ENCODE measurements around the gene TBC1D4.

TBC1D4 gene

DNA sequence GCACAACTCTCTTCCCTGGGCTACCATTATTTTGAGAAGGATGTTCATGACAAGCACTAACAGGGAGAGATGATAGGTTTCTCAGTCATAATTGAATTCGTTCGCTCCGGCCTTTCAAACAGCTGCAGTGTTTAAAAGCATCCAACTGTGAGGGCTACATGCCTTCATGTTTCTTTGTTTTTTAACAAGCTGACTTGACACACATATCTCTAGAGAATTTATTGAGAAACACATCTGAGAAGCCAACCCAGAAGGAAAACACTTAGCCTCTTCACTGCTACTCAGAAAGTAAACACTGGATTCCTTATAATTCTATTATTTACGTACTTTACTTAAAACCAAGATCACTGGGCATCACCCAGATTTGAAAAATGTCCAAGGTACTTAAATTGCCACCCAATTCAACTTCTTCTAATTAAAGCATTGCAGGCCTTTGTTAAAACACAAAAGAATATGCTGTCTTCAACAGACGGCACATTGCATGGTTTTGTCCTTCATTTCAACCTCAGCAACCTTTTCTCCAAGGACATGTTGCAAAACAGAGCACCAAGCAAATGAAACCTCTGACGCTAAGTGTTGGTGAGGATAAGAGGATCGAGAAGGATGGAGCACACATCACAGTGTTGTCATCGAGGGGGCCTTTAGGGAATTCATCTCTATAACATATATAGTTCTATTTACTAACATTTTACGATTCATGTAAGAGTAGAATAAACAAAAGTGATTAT is 75.8 kb downstream of the TBC1D4 start:
- TF ChIP-seq TAF1 (IDR thresholded peaks at IDR 0.05; ENCODE audit: borderline replicate concordance, insufficient read depth, low read length) (no peak), FOXP2 (optimal IDR thresholded peaks at IDR 0.05; ENCODE audit: borderline replicate concordance, extremely low read depth, extremely low read length, insufficient read depth) (no peak), POLR2AphosphoS5 (IDR thresholded peaks at IDR 0.05; ENCODE audit: low read depth, low read length) (no peak), SIN3A (IDR thresholded peaks at IDR 0.05; ENCODE audit: borderline replicate concordance, insufficient read depth, low read length) (no peak)
- TF ChIP-seq, protein P1, sequence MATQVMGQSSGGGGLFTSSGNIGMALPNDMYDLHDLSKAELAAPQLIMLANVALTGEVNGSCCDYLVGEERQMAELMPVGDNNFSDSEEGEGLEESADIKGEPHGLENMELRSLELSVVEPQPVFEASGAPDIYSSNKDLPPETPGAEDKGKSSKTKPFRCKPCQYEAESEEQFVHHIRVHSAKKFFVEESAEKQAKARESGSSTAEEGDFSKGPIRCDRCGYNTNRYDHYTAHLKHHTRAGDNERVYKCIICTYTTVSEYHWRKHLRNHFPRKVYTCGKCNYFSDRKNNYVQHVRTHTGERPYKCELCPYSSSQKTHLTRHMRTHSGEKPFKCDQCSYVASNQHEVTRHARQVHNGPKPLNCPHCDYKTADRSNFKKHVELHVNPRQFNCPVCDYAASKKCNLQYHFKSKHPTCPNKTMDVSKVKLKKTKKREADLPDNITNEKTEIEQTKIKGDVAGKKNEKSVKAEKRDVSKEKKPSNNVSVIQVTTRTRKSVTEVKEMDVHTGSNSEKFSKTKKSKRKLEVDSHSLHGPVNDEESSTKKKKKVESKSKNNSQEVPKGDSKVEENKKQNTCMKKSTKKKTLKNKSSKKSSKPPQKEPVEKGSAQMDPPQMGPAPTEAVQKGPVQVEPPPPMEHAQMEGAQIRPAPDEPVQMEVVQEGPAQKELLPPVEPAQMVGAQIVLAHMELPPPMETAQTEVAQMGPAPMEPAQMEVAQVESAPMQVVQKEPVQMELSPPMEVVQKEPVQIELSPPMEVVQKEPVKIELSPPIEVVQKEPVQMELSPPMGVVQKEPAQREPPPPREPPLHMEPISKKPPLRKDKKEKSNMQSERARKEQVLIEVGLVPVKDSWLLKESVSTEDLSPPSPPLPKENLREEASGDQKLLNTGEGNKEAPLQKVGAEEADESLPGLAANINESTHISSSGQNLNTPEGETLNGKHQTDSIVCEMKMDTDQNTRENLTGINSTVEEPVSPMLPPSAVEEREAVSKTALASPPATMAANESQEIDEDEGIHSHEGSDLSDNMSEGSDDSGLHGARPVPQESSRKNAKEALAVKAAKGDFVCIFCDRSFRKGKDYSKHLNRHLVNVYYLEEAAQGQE (IDR thresholded peaks at IDR 0.05; ENCODE audit: insufficient read depth in 1 of 2, low read depth in 2 of 2, low read length in 2 of 2) = no peak

DNA sequence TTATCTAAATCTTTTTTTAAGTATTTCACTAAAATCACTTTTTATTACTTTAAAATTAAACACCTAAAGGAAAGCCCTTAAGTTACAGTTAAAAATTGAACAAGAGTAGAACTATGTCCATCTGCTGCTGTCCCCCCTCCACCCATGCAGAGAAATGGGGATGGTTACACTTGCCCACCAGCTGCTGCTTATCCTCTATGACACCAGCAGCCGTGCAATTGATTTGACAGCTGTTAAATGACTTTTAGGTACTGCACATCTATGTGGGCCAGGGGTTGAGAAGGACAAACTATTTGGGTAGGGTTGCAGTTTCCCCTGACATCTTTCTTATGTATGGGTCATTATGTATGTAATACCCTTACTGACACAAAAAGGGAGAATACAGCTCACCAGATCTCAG is 77.2 kb downstream of the TBC1D4 start:
- TF ChIP-seq TAF1 (IDR thresholded peaks at IDR 0.05; ENCODE audit: borderline replicate concordance, insufficient read depth, low read length) (no peak), FOXP2 (optimal IDR thresholded peaks at IDR 0.05; ENCODE audit: borderline replicate concordance, extremely low read depth, extremely low read length, insufficient read depth) (no peak), SIN3A (IDR thresholded peaks at IDR 0.05; ENCODE audit: borderline replicate concordance, insufficient read depth, low read length) (no peak), POLR2AphosphoS5 (IDR thresholded peaks at IDR 0.05; ENCODE audit: low read depth, low read length) (no peak)
- TF ChIP-seq, protein P1 (IDR thresholded peaks at IDR 0.05; ENCODE audit: insufficient read depth in 1 of 2, low read depth in 2 of 2, low read length in 2 of 2) = no peak

- no peak for TF ChIP-seq TAF1 (IDR thresholded peaks at IDR 0.05; ENCODE audit: borderline replicate concordance, insufficient read depth, low read length)
- TF ChIP-seq POLR2AphosphoS5 (IDR thresholded peaks at IDR 0.05; ENCODE audit: low read depth, low read length) = no peak
- no peak for TF ChIP-seq SIN3A (IDR thresholded peaks at IDR 0.05; ENCODE audit: borderline replicate concordance, insufficient read depth, low read length)
- no peak for TF ChIP-seq FOXP2 (optimal IDR thresholded peaks at IDR 0.05; ENCODE audit: borderline replicate concordance, extremely low read depth, extremely low read length, insufficient read depth)
- TF ChIP-seq, protein P1 (IDR thresholded peaks at IDR 0.05; ENCODE audit: insufficient read depth in 1 of 2, low read depth in 2 of 2, low read length in 2 of 2) = no peak
Measured at GRCh38 chr13:75402787-75403186, 79.2 kb downstream of the TBC1D4 start.

DNA sequence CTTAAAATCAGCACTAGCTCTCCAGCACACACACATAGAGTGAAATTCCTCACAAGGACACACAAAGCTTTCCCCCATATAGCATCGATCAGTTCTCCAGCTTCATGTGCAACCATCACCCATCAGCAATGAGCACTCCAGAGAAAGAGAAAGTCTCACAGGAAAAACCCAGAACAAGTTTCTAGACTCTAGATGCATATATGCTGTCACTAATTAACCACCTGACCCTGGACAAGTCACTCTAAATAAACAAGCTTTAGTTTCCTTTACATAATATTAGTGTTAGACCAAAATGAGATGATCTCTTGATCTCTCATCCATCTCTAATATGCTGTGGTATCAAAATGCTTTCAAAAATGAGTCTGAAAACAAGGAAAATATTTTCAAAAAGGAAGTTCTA is 81.2 kb downstream of the TBC1D4 start:
- no peak for TF ChIP-seq FOXP2 (optimal IDR thresholded peaks at IDR 0.05; ENCODE audit: borderline replicate concordance, extremely low read depth, extremely low read length, insufficient read depth)
- no peak for TF ChIP-seq SIN3A (IDR thresholded peaks at IDR 0.05; ENCODE audit: borderline replicate concordance, insufficient read depth, low read length)
- no peak for TF ChIP-seq POLR2AphosphoS5 (IDR thresholded peaks at IDR 0.05; ENCODE audit: low read depth, low read length)
- TF ChIP-seq TAF1 (IDR thresholded peaks at IDR 0.05; ENCODE audit: borderline replicate concordance, insufficient read depth, low read length) = no peak
- TF ChIP-seq, protein P1 (IDR thresholded peaks at IDR 0.05; ENCODE audit: insufficient read depth in 1 of 2, low read depth in 2 of 2, low read length in 2 of 2) = no peak
